Left ventricle myocardium inferior (tissue), 1 donor: Measurements from ENCODE around the gene ZNF330. TPM values are rescaled to one million over a fixed set of nuclear protein-coding genes. Genes with fewer than 3 reads are reported as not detected.

Experiments used
- DNase-seq: peaks from one replicate; pipeline ENCODE4 v3.0.0-alpha.2; 2020
- H3K27ac ChIP-seq: fragments of 200-600 bp; replicated peaks from 2 replicates; pipeline ENCODE4 v1.8.0; 2021
- H3K27me3 ChIP-seq: fragments of 200-600 bp; 2 replicates; pipeline ENCODE4 v1.8.0; 2021; ENCODE audit warnings: low read depth
- H3K36me3 ChIP-seq: fragments of 200-600 bp; 2 replicates; pipeline ENCODE4 v1.8.0; 2021
- H3K4me1 ChIP-seq: fragments of 200-600 bp; 2 replicates; pipeline ENCODE4 v1.8.0; 2021
- H3K4me3 ChIP-seq: fragments of 200-600 bp; 2 replicates; pipeline ENCODE4 v1.8.0; 2021; ENCODE audit warnings: mild to moderate bottlenecking, moderate library complexity
- H3K9me3 ChIP-seq: fragments of 200-600 bp; replicated peaks from 2 replicates; pipeline ENCODE4 v1.8.0; 2021
- CTCF ChIP-seq: fragments of 200-600 bp; IDR thresholded peaks from 2 replicates; pipeline ENCODE4 v1.8.0; 2021; ENCODE audit warnings: antibody characterized with exemption, mild to moderate bottlenecking, borderline replicate concordance
- intact Hi-C: fragments of 100-400 bp; cut with micrococcal nuclease; formaldehyde crosslinking; loops from one replicate; pipeline ENCODE4 v1.11.0; 2022
- total RNA-seq: library from RNA; stranded (reverse); fragmentation: NEBNext Ultra II Directional; extraction: Animal tissue kit (Norgen Biotek cat#: 25700); gene quantifications from one replicate; pipeline ENCODE4 v1.2.1, GENCODE V29; 2021
- donor health status: DM: no; HTN: yes; CAD: no; lungs with severe emphysema.

The ZNF330 gene
- total RNA-seq, 1 donor from 2014 or later: 144 TPM

- Histone ChIP-seq H3K4me1 (peaks cover 8% of the 10 kb centered on the region), H3K36me3 (no peaks in the 10 kb centered on the region), H3K4me3 (no peak overlapping the region), H3K27me3 (peaks cover 7% of the 10 kb centered on the region), H3K27ac (no peak overlapping the region), H3K9me3 (no peaks in the 10 kb centered on the region)
- no peak for TF ChIP-seq CTCF
- intact Hi-C loops: no loop called here
- no peak for DNase-seq
Measured at GRCh38 chr4:141192564-141192963, 28.1 kb upstream of the ZNF330 start.

GRCh38 chr4:141193516-141194034 lies 27.1 kb upstream of the ZNF330 start:
- DNase-seq: no peak
- H3K27me3 ChIP-seq: peaks cover 7% of the 10 kb centered on the region
- H3K4me3 ChIP-seq: no peak overlapping the region
- H3K9me3 ChIP-seq: no peaks in the 10 kb centered on the region
- H3K4me1 ChIP-seq: peaks cover 8% of the 10 kb centered on the region
- no peak for TF ChIP-seq CTCF
- H3K27ac ChIP-seq: no peak overlapping the region
- intact Hi-C loops: no loop called here
- no peaks in the 10 kb centered on the region for H3K36me3 ChIP-seq

DNA sequence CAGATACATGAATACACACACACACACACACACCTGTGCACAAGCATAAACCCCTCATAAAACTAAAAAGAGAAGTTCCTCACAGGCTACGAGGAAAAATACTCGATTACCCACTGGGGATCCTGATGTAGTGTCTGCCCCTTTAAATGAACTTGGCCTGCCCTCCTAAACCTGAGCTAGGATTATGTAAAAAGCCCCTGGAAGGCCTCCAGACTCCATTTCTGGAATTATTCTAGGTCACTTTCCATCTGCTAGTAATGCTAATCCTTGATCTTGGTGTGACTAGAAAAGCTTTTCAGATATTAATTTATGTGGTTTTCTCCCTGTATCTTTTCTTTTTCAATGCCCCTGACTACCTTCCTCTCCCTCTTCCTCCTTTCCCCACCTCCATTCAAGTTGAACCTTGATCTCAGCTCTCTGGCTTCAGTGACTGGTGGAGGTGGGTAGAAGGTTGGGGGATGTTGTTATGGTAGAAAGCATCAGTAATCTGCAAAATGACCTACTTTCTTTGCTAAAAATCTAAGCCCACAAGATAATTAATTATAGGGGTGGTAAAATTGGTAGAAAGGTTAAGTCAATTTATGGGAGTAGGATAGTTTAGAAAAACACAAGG lies 25.5 kb upstream of the ZNF330 start:
- no peaks in the 10 kb centered on the region for H3K27me3 ChIP-seq
- intact Hi-C loops: no loop called here
- peaks cover 8% of the 10 kb centered on the region for H3K4me1 ChIP-seq
- no peaks in the 10 kb centered on the region for H3K36me3 ChIP-seq
- DNase-seq: no peak
- H3K9me3 ChIP-seq: peaks cover 3% of the 10 kb centered on the region
- no peak for TF ChIP-seq CTCF
- no peak overlapping the region for H3K27ac ChIP-seq
- H3K4me3 ChIP-seq: no peak overlapping the region

GRCh38 chr4:141196227-141196933 lies 24.3 kb upstream of the ZNF330 start:
- H3K27me3 ChIP-seq: no peaks in the 10 kb centered on the region
- peaks cover 8% of the 10 kb centered on the region for H3K4me1 ChIP-seq
- DNase-seq: no peak
- TF ChIP-seq CTCF: no peak
- H3K4me3 ChIP-seq: no peak overlapping the region
- no peak overlapping the region for H3K27ac ChIP-seq
- H3K36me3 ChIP-seq: no peaks in the 10 kb centered on the region
- intact Hi-C loops: no loop called here
- peaks cover 8% of the 10 kb centered on the region for H3K9me3 ChIP-seq

GRCh38 chr4:141207961-141208360 lies 12.7 kb upstream of the ZNF330 start:
- no peaks in the 10 kb centered on the region for H3K36me3 ChIP-seq
- H3K4me3 ChIP-seq: no peak overlapping the region
- no peak for DNase-seq
- no peaks in the 10 kb centered on the region for H3K9me3 ChIP-seq
- H3K27me3 ChIP-seq: no peaks in the 10 kb centered on the region
- intact Hi-C loops: no loop called here
- peak overlapping the region; percentile 34 for H3K27ac ChIP-seq
- TF ChIP-seq CTCF: no peak
- no peaks in the 10 kb centered on the region for H3K4me1 ChIP-seq
